Ramos (cell line): ENCODE measurements around the gene SHBG.
"Not testable (repeated sequence)": the region's sequence is repeated elsewhere in the genome, so short reads cannot be mapped to it uniquely, and the experiment has no call there.

Source experiments
- in situ Hi-C: fragments of 300-500 bp; cut with MboI; formaldehyde crosslinking; loops from one replicate; pipeline ENCODE4 v1.14.3; 2022; ENCODE audit warnings: low sequenced_read_pairs; ENCODE audit not compliant: unreplicated experiment

The SHBG gene

GRCh38 chr17:7611635-7612293 is 18.2 kb upstream of the SHBG start:
- in situ Hi-C loops = no loop called here

- in situ Hi-C loops = no loop called here
Observed at GRCh38 chr17:7612294-7612640, 17.7 kb upstream of the SHBG start.

GRCh38 chr17:7613769-7614424 is 16.0 kb upstream of the SHBG start:
- in situ Hi-C loops = no loop called here

DNA sequence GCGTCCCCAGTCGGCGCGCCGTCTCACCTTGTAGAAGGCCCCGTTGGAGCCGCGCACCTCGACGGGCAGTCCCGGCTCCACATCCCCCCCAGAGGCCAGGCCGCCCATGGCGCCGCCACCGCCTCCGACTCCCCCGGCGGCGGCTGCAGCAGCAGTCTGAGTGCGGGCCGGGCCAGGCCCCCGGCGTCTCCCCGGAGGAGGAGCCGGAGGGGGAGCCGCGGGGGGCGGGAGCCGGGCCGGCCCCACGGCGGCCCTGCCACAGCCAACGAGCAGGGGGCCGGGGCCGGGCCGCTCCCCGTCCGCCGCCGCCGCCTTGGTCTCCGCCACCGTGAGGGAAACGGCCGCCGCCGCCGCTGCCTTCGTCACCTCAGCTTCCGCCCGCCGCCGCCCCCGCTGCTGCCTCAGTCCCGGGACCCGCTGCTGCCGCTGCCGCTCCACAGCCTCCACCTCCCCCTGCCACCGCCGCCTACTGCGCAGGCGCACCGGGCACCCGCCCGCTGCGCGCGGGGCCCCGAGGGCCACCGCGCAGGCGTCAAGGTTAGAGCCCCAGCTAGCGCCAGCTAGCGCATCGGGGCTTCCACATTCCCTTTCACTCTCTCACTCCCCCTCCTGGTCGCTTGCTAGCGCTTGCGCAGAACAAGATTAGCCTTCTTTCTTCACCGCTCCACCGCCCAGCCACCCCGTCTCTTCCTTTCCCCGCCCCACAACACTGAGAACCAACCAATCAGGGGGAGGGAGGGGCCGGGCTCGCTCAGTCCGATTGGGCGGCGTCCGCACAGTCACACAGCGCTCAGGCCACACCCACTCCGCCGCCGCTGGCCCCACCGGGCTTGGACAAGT is 15.3 kb upstream of the SHBG start, which contains the start of gene FXR2:
Gene FXR2 (minus strand): TSS at position 473 of the 840 bp plus-strand sequence. CDS start 365 bp downstream, at position 108.
- in situ Hi-C loops = no loop called here

DNA sequence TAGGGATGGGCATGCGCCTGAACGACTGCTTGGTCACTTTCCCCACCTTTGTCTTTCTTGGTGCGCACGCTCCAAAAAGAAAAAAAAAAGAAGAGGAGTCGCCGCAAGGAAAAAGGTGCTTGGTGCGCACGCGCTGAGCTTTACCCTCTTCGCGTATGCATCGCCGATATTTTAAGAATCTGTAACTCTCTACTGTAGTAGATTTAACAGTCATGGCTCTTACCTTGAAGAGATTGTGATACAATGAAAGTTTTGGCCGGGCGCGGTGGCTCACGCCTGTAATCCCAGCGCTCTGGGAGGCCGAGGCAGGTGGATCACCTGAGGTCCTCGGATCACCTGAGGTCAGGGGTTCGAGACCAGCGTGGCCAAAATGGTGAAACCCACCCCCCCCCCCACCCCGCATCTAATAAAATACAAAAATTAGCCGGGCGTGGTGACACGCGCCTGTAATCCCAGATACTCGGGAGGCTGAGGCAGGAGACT is 14.6 kb upstream of the SHBG start:
- in situ Hi-C loops = no loop called here

GRCh38 chr17:7618608-7619007 is 11.3 kb upstream of the SHBG start:
- in situ Hi-C loops = no loop called here

- in situ Hi-C loops = no loop called here
Observed at GRCh38 chr17:7620835-7621234, 9.1 kb upstream of the SHBG start.

DNA sequence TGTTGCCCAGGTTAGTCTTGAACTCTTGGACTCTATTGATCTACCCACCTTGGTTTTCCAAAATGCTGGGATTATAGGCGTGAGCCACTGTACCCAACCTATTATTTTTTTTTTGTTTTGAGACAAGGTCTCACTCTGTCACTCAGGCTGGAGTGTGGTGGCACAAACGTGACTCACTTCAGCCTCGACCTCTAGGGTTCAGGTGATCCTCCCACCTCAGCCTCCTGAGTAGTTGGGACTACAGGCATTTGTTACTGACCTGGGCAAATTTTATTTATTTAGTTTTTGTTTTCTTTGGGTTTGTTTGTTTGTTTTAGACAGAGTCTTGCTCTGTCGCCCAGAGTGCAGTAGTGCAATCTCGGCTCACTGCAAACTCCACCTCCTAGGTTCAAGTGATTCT is 6.3 kb upstream of the SHBG start:
- in situ Hi-C loops = no loop called here

DNA sequence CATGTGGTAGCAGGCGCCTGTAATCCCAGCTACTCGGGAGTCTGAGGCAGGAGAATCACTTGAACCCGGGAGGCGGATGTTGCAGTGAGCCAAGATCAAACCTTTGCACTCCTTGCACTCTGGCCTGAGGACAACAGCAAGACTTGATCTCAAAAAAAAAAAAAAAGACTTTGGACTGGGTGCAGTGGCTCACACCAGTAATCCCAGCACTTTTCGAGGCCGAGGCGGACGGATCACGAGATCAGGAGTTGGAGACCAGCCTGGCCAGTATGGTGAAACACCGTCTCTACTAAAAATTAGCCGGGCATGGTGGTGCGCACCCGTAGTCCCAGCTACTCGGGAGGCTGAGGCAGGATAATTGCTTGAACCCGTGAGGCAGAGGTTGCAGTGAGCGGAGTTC is 4.2 kb upstream of the SHBG start:
- in situ Hi-C loops = not testable (repeated sequence)

DNA sequence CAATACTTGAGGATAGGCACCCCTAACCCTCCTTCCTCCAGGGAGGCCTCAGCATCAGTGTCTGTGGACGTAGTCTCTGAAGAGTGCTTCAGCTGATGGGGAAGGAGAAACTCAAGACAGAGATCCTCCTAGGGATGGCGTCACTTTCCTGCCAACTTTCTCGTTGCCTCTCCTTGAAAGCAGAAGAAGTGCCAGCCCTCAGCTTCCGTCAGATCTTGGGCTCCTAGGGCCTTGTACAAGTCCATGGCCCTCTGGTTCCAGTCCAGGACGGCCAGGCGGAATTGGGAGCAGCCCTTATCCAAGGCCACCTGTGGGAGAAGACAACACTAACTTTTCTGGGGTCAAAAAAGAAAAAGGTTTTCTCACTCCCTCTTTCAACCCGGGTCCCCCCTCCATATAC is 3.6 kb upstream of the SHBG start:
- in situ Hi-C loops = no loop called here

DNA sequence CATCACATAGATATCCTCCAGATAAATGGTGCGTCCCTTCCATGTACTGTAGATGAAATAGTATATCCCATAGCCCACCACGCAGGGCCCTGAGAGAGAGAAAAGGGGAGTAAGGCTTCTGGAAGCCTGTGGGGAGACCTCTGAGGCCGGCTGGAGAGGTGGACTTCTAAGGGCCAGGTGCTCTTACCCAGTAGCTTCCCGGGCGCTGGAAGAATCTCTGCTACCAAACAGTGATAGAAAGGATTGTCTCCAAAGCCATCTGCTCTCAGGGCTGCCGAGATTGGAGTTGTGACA is 3.0 kb upstream of the SHBG start:
- in situ Hi-C loops = no loop called here

DNA sequence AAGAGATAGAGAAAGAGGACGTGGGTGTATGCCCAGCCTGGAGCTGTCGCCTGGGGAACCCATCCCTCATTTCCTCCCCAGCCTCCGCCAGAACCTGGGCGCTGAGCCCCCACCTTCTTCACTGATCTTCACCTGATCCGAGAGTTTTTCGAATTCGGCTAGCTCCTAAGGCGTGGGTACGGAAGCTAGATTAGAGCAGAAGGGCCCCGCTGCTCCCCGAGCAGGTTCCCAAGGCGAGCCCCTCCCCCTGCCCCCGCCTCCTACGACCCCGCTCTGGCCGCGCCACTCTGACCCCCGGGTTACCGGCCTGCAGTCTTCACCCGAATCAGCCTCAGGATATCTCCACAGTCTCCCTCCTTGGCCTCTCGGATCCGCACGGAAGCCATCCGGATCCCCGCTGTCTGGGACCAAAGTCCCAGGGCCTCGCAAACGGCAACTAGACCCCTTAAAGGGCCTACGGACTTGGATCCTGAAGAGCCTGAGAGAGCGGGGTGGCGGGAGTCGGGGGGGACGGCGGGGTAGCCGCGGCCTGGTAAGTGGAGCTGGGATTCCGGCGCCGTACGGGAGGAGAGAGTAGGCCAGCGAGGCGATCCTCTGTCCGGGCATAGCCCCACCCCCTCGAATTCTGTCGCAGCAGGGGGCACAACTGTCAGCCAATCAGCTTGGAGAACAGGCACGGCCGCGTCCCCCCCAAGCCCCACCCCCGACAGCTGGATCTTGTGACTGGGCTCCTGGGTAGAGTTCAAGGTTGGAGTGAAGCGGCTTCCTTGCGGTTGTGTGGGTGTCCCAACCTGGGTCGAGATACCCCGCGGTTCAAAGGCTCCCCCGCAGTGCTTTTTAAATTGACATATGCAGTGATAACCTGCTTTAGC is 2.4 kb upstream of the SHBG start, which contains the start of gene SAT2:
Gene SAT2 (minus strand): TSS at position 572 of the 872 bp plus-strand sequence. CDS start 186 bp downstream, at position 386.
- in situ Hi-C loops = no loop called here

- in situ Hi-C loops = no loop called here
Observed at GRCh38 chr17:7631398-7632380, 1.8 kb downstream of the SHBG start.

GRCh38 chr17:7632492-7632894 is 2.6 kb downstream of the SHBG start:
- in situ Hi-C loops = no loop called here

DNA sequence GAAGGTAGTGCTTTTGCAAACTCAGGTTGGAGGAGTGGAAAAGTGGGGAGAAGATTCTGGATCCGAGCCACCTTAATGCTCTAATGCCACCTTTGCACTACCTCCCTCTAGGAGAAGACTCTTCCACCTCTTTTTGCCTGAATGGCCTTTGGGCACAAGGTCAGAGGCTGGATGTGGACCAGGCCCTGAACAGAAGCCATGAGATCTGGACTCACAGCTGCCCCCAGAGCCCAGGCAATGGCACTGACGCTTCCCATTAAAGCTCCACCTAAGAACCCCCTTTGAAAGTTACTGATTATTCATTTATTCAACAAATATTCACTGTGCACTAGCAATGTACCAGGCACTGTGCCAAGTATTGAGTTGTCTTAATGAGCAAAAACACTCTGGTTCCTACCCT is 3.2 kb downstream of the SHBG start:
- in situ Hi-C loops = no loop called here

DNA sequence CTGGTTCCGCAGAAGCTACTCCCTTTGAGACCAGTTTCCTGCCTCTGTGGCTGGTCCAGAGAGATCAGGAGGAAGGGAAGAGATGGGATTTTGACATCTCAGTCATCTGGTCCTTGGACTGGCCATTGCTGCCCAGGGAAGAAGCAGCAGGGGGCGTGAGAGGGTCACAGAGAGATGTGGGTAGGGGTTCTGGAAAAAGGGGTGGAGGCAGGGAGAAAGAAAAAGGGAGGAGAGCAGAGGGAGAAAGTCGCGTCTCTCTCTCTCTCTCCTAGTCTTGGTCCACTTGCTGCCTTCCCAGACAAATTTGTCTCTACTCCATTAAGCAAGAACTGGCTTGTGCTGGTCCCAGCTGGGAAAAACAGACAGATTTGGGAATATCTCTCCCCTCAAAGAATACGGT is 4.4 kb downstream of the SHBG start:
- in situ Hi-C loops = no loop called here

DNA sequence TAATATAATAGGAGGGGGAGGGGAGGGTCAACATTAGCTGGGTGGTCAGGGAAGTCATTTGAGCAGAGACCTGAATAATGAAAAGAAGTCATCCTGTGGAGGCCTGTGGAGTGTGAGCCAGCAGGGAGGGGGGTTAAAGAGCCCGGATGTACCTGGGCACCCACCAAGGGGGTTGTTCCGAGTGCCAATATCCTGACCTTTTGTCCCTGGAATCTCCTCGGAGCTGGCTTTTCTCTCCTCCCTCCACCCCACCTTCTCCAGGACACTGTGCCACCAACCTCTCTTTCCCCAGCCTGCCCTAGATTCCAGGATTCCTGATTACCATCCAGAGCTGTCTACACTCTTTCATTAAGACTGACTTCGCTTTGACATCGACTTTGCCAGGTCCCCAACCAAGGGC is 6.2 kb downstream of the SHBG start:
- in situ Hi-C loops = no loop called here

DNA sequence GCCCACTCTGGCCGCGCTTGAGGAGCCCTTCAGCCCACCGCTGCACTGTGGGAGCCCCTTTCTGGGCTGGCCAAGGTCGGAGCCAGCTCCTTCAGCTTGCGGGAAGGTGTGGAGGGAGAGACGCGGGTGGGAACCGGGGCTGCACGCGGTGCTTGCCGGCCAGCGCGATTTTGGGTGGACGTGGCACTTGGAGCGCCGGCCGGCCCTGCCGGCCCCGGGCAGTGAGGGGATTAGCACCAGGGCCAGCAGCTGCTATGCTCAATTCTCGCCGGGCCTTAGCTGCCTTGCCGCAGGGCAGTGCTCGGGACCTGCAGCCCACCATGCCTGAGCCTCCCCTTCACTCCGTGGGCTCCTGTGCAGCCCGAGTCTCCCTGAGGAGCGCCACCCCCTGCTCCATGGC is 10.8 kb downstream of the SHBG start:
- in situ Hi-C loops = no loop called here

DNA sequence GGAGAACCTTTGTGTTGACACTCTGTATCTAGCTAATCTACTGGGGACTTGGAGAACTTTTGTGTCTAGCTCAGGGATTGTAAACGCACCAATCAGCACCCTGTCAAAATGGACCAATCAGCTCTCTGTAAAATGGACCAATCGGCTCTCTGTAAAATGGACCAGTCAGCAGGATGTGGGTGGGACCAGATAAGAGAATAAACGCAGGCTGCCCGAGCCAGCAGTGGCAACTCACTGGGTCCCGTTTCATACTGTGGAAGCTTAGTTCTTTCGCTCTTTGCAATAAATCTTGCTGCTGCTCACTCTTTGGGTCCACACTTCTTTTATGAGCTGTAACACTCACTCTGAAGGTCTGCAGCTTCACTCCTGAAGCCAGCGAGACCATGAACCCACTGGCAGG is 11.7 kb downstream of the SHBG start:
- in situ Hi-C loops = not testable (repeated sequence)
